ENCODE results near the gene HS3ST2.

The HS3ST2 gene

DNA sequence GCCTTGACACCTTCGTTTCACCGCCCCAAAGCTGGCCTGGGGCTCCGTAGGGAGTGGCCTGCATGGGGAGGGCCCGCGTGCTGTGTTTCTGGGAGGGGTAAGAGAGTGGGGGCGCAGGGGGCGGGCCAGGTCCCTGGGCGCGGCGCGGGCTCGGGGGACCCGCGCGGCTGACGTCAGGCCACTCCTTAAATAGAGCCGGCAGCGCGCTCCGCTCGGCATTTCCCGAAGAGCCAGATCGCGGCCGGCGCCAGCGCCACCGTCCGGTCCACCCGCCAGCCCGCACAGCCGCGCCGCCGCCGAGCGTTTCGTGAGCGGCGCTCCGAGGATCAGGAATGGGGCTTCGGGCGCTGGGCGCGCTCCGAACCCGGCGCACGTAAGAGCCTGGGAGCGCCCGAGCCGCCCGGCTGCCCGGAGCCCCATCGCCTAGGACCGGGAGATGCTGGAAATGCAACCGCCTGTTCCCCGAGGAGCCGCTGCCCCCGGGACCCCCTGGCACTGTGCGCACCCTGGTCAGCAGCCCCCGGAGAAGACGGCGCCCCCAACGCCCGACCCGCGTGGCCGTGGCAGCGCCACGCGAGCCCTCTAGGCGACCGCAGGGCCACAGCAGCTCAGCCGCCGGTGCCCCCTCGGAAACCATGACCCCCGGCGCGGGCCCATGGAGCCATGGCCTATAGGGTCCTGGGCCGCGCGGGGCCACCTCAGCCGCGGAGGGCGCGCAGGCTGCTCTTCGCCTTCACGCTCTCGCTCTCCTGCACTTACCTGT lies at the start of gene HS3ST2:
TSS of gene HS3ST2 (plus strand) at position 215 of the 763 bp plus-strand sequence. CDS start at position 664, 449 bp downstream.
- peak within 1 kb of the TSS; percentile 37 for H3K4me3 ChIP-seq (ENCODE audit: low read length)
- DNase-seq (ENCODE audit: low read depth), result peak; percentile 80

GRCh38 chr16:22764662-22765327 lies 49.2 kb upstream of the HS3ST2 start:
- H3K4me3 ChIP-seq (ENCODE audit: low read length), result no peak overlapping the region
- no peak for DNase-seq (ENCODE audit: low read depth)
- TF ChIP-seq CTCF (IDR thresholded peaks at IDR 0.05; ENCODE audit: insufficient read depth, low read depth, low read length, missing control alignments), result no peak

More for the DNA sequence above, at the start of gene HS3ST2:
- TF ChIP-seq CTCF (IDR thresholded peaks at IDR 0.05; ENCODE audit: insufficient read depth, low read depth, low read length, missing control alignments), result no peak

- no peak for DNase-seq (ENCODE audit: low read depth)
- H3K4me3 ChIP-seq (ENCODE audit: low read length), result no peak overlapping the region
- no peak for TF ChIP-seq CTCF (IDR thresholded peaks at IDR 0.05; ENCODE audit: insufficient read depth, low read depth, low read length, missing control alignments)
Observed at GRCh38 chr16:22765479-22765878, 48.5 kb upstream of the HS3ST2 start.

DNA sequence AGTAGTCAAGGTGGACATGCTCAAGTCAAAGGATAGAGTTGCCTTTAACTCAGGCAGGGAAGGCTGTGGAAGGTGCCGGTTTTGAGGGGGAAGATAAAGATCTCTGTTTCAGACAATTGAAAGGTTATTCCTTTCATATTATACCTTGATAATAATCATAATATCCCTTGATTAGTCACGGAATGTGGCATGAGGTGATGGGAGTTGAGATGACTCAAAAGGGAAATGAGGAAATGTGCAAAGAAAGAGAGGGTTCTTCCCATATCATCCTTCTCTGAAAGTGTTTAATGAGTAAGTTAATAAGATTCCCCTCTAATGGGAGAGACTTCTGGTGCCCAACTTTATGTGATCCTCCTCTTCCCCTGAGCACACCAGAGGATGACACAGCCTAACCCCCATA lies 43.1 kb upstream of the HS3ST2 start:
- H3K4me3 ChIP-seq (ENCODE audit: low read length), result no peak overlapping the region
- peak; percentile 50 for DNase-seq (ENCODE audit: low read depth)
- TF ChIP-seq CTCF (IDR thresholded peaks at IDR 0.05; ENCODE audit: insufficient read depth, low read depth, low read length, missing control alignments), result no peak

DNA sequence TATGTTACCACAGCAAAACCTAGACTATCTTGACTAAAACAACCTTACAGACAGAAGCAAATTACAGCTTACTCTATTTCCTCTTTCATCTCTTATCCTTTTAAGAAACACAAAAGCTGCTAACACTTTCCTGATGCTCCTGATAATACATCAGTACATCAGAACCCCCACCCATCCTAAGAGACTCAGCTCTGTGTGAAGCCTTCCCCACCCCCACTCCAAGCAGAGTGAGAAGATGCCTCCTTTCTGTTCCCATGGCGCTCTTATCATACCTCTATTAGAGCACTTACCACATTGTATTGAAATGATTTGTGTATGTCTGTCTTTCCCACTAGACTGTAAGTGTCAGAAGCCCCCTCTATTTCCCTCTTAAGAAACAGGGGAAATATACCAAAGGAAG lies 42.4 kb upstream of the HS3ST2 start:
- DNase-seq (ENCODE audit: low read depth), result no peak
- TF ChIP-seq CTCF (IDR thresholded peaks at IDR 0.05; ENCODE audit: insufficient read depth, low read depth, low read length, missing control alignments), result no peak
- no peak overlapping the region for H3K4me3 ChIP-seq (ENCODE audit: low read length)

GRCh38 chr16:22775220-22775922 lies 38.6 kb upstream of the HS3ST2 start:
- TF ChIP-seq CTCF (IDR thresholded peaks at IDR 0.05; ENCODE audit: insufficient read depth, low read depth, low read length, missing control alignments), result no peak
- no peak for DNase-seq (ENCODE audit: low read depth)
- no peak overlapping the region for H3K4me3 ChIP-seq (ENCODE audit: low read length)

Data from epithelial cell of esophagus (primary cell).